HG02623 (cell line): ENCODE data around the gene SEC22A.

Source experiments
- ATAC-seq: cut with Tn5 transposase; IDR thresholded peaks from one replicate; pipeline ENCODE4 v1.9.1; 2021; ENCODE audit warnings: moderate library complexity; ENCODE audit not compliant: unreplicated experiment

The SEC22A gene

DNA sequence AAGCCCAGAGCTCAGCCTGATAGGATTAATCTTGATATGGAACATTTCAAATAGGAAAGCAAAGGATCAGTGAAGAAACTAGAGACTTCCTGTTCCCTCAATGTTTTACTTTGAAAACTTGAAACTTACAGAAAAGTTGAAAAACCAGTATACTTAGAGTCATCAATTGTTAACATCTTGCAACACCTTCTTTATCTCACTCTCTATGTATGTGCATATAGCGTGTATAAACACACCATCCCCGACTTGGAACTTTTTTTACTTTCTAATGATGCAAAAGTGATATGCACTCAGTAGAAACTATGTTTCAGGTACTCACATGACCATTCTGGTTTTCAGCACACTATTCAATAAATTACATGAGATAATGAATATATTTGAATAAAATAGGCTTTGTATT is 60.5 kb downstream of the SEC22A start:
- no peak for ATAC-seq

DNA sequence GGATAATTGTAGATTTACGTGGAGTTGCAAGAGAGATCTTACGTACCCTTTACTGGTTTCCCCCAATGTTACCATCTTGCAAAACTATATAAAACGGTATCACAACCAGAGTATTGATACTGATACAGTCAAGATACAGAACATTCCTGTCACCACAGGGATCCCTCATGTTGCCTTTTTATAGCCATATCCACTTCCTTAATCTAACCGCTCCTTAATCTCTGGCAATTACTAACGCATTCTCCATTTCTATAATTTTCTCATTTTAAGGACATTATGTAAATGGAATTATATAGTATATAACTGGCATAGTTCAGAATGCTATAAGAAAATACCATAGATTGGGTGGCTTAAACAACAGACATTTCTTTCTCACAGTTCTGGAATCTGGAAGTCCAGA is 61.1 kb downstream of the SEC22A start:
- no peak for ATAC-seq

- no peak for ATAC-seq
Measured at GRCh38 chr3:123263941-123264340, 62.2 kb downstream of the SEC22A start.

DNA sequence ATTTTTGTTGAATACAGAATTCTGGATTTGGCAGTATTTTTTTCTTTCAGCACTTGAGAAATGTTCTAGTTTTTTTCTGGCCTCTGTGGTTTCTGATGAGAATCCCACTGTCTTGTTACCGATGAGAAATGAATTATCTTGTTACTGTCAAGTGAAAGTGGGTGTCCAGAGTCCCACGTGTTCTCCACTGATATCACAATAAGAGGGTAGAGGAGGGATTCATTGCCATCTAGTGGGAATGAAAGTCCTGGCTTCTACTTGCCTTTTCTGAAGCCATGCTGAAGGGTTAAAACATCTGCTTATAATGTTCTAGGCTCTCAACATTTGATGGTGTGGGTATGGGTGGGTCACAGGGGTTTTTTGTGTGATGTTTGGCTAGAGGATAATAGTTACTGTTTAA is 66.1 kb downstream of the SEC22A start:
- ATAC-seq: no peak

- no peak for ATAC-seq
Measured at GRCh38 chr3:123270818-123271217, 69.1 kb downstream of the SEC22A start.

GRCh38 chr3:123271466-123272159 is 69.9 kb downstream of the SEC22A start:
- ATAC-seq: no peak

DNA sequence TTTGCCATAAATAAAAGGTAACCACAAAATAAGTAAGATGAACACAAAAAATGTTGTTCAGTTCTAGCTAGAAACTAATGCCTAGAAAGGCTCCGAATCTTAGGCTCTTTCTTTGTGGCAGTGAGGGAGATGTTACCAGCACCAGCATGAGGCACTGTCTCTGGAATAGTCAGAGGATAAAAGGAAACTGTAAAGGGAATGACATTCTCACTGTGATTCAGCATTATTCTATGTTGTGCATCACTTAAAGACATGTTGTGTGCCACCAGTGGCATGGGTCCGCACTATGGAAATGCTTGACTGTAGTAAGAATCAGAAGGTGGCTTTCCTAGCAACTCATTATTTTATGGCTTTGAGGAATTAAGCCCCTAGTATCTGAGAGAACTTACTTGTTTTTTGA is 70.8 kb downstream of the SEC22A start:
- no peak for ATAC-seq

DNA sequence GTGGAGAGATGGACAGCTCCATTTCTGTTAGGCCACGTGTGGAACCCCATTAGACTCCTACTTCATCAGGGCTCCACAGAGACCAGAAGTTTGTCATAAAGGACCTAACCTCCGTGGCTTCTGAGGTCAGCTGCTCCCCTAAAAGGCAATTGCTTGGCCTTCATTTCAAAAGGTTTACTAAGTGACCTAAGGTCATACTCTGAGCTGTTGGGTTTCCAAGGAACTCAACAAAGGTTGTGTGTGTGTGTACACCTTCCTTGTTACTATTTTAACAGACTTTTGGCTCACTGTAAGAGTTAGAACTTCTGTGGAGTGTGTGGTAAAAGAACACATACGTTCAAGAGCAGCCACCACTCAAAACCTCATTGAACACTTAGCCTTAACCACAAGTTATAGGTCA is 73.9 kb downstream of the SEC22A start:
- no peak for ATAC-seq

DNA sequence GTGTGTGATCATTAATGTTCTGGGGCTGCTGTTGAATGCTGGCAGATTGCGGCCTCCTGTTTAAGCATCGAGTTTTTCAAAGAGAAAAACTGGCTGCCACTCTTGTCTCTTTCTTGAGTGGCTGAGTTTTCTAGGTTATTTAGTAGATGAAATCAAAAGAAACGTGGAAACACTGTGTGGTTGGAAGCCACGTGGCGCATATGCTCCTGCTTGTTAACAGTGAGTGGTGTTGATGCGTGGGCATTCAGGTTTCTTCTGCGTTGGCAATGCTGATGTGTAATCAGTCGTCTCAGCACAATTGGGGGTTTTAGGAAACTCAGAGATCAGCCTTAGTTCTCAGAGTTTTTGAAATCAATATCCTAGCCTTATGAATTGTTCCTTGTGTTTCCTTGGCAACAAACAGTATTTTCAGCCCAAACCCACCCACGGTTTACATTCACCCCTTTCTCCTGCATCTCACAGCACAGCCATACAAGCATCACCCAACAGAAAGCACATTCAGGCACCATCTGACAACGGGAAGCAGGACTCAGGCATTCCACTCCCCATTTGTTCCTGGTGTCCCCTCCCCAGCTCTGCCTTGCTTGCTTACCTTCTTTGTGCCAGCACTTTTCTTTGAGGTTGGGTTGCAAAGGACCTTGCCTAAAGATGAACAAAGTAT is 74.7 kb downstream of the SEC22A start:
- ATAC-seq: no peak

DNA sequence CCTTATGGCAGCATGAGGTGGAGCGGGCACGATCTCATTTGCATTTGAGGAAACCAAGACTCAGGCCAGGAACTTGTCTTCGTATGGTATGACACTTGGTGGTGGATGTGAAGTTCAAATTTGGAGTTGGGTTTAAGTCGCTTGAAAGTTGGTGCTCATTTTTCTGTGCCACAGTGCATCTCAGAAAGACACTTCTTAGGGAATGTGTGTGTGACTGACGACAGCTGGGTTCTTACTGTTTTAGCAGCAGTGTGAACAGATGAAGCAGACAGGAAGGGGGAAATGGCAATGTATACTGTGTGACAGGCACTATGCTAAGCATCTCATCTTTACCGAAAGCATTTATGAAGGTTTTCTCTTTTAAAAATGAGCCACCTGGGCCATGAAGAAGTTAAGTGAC is 75.4 kb downstream of the SEC22A start:
- no peak for ATAC-seq

- ATAC-seq: no peak
Measured at GRCh38 chr3:123278446-123278845, 76.7 kb downstream of the SEC22A start.

- no peak for ATAC-seq
Measured at GRCh38 chr3:123279121-123279520, 77.4 kb downstream of the SEC22A start.

DNA sequence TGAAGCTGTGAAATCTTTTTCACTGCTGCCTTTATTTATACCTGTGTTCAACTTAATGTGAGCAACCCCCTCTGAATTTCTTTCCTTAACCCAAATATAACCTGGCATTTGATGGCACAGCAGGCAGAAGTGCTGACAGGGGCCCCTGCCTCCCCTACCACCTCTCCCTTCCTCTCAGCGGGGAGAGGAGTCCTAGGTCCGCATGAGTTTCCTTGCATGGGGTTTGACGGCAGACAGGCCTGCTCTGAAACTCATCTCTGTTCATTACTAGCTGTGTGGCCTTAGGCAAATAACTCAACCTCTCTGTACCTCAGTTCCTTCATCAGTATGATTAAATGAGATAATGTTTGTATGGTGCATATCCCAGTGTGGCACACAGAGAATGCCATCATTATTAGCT is 79.7 kb downstream of the SEC22A start:
- no peak for ATAC-seq

GRCh38 chr3:123281929-123282328 is 80.2 kb downstream of the SEC22A start:
- no peak for ATAC-seq

DNA sequence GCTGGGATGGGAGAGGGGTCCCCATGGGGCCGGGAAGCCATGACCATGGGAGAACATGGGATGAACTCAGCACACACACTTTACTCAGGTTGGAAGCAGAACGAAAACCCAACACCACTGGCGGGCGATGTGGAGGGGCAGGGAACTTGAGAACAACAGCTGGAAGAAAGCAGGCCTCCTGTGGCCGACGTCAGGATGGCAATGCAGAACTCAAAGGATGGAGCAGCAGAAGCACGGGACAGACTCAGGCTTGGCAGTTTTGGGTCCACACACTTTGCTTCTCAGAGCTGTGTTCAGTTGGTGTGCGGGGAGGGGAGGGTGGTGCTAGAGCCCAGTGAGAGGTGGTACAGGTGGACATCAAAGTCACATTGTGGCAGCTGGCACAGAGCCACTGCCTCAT is 80.7 kb downstream of the SEC22A start:
- ATAC-seq: no peak

DNA sequence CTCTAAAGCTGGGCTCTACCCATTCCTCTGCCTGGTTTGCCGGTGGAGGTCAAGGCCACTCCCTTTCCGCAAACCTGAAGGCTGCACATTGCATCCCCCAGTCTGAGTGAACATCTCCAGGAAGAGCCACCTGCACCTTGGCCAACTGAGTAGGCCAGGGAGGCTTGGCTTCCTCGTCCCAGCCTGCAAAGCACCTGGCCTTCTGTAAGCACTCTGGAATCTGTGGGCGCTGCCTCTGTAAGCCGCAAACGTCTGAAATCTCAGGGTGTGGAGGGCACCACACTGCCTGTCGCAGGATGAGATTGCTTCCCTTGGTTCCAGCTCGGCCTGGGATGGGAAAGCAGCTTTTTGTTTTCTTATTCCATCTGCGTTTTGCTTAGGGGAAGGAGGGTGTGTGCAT is 81.3 kb downstream of the SEC22A start:
- ATAC-seq: no peak

DNA sequence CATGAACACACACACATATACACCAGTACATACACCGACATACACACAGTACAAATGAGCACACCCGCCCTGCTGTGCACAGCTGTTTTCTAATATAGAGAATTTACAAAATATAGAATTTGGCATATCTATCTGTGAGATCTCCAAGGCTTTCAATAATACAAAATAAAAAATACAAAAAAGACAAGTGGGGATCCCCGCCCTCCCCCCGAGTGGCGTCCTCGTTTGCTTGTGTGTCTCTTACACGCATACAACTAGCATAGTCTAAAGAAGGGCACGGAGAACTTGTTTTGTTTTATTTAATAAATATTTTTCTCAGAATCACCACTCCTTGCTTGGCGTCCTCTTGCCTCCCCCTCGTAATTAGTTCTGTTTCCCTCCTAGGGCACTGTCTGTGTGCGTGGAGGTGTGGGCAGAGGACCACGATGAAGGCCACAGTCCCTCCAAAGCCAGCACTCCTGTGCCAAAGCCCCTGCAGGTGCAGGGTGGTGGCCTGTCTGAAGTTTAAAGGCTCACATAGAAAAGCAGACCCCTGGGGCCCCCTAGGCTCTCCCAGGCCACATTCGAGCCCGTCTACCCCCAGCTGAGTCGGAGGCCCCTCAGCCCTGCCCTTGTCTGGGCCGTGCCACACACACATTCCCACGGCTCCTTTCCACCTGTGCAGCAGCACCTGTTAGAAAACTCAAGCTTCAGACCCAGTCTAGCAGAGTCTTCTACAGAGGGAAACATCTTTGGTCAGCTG is 82.1 kb downstream of the SEC22A start:
- no peak for ATAC-seq

DNA sequence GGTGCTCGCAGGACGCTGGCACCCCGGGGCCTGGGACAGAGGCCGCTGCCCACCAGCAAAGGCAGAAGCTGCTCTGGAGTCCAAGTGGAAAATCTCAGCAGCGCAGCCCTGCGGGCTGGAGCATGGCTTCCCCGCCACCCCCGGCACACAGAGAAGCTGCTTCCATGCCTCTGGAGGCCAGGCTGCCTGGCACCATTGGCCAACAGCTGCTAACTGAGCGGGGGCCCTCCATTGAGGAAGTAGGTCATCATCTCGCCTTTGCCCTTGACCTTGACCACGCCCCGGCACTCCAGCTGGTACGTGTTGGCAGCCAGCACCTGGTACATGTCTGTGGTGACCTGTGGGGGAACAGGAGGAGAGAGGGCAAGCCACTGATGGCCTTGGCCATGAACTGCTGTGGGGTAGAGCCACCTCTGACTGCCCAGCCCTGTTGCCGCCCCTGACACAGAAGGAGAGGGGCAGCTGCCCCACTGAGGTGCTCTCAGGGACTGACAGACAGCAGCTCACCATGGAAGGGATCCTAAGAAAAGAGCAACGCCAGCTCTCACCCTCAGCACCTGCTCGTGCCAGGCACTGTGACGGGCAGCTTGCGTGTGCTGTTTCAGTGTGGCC is 82.8 kb downstream of the SEC22A start:
- no peak for ATAC-seq

- no peak for ATAC-seq
Measured at GRCh38 chr3:123285066-123285465, 83.3 kb downstream of the SEC22A start.

DNA sequence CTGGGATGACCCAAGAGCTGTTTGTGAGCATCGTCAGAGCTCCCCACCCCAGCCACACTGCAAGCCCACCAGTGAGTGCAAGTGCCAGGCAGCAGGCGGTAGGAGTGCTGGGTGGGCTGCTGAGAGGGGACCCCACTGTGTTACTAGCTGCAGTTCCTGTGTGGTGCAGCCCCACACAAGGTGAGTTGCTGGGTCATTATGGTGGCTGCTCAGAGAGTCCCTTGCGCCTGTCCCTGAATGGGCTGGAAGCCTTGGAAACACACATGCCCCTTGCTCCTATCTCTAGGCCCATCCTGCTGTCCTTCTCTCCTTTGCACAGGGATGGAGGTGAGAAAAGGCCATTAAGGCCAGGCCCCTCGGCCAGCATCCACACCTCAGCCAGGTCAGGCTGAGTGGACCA is 83.7 kb downstream of the SEC22A start:
- ATAC-seq: no peak

GRCh38 chr3:123285931-123286307 is 84.2 kb downstream of the SEC22A start:
- no peak for ATAC-seq
